Stimulated activated CD8-positive, alpha-beta memory T cell treated with anti-CD3 and anti-CD28 coated beads, Interleukin-7, amount 100 ng/mL, for 4 hours (primary cell): ENCODE results near the gene ARHGAP8.
A peak's percentile ranks its signal among the peaks of the same experiment; 100 is the strongest.

Experiments
- DNase-seq, 2 donors: peaks; one replicate each; pipeline ENCODE4 v3.0.0-alpha.2; 2020; ENCODE audit warnings: low read depth in 2 of 2

The ARHGAP8 gene

GRCh38 chr22:44752285-44753188 lies at the start of gene ARHGAP8:
Gene ARHGAP8, plus strand, starts transcription at chr22:44752575. Its CDS starts 33,953 bp downstream, at chr22:44786528.
- no peak for DNase-seq

DNA sequence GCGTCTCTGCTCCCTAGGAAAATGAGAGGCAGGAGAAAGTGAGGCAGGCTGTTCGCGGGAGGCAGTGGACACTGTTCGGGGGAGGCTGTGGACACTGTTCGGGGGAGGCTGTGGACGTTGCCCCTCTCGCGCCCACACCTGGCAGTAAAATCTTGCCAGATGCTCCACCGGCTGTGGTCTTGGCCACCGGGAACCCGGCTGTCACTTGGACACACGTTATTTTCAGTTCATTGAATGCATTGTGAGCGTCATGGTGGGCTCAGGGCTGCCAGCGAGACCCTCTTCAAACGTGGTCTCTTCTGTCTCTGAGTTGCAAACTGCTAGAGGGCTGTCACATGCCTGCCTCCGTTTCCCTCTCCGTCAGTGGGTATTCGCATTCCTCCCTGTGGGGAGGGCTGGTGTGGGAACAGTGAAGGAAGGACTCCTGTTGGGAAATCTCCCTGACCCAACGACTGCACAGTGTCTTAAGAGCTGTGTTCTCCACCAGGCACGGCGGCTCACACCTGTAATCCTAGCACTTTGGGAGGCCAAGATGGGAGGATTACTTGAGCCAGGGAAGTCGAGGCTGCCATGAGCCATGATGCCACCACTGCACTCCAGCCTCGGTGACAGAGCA lies 49.0 kb upstream of the ARHGAP8 start:
- no peak for DNase-seq

DNA sequence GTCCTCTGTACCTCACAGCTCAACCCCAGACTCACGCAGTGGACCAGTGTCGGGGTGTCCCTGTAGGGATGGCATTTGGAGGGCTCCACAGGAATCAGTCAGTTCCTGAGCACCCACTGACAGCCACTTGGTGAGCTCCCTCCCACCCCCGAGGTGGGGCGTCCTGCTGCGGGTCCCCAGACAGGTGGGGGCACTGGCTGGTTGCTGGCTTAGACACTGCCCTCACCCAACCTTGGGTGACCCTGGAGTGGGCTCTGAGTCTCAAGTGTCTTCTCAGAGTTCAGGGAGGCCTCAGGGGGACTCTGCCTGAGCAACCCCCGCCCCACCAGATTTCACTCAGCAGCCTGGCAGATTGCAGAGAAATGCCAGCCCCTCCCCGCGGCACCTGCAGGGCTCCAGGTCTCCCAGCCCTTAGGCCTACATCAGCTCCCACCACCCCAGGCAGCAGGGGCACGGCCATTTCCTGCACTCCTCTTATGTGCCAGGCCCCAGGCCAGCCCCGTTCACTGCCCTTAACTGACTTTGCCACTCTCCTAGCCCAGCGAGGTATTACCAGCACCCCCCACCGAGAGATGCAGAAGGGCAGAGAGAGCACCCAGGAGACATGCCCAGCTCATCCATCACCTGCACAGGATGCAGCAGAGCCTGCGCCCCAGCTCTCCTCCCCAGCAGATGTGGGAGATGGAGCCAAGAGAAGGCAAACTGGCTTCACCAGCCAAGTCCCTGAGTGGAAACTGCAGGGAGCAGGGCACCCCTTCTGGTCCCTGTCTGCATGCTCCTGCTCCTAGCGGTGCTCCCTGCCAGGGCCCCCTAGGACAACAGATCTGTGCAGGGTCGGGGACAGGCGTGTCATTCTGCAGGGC lies 48.0 kb upstream of the ARHGAP8 start:
- DNase-seq: no peak

- no peak for DNase-seq
Observed at GRCh38 chr22:44705022-44705297, 47.4 kb upstream of the ARHGAP8 start.

DNA sequence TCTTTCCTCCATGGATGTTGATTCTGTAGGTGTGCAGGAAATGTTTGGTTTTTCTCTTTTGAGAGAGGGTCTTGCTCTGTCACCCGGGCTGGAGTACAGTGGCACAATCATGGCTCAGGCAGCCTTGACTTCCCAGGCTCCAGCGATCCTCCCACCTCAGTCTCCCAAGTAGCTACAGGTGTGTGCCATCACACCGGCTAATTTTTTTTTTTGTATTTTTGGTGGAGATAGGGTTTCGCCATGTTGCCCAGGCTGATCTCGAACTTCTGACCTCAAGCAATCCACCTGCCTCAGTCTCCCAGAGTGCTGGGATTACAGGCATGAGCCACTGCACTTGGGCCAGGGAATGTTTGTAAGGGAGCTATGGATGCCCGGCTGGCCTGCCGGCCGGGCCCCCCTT lies 45.9 kb upstream of the ARHGAP8 start:
- no peak for DNase-seq

DNA sequence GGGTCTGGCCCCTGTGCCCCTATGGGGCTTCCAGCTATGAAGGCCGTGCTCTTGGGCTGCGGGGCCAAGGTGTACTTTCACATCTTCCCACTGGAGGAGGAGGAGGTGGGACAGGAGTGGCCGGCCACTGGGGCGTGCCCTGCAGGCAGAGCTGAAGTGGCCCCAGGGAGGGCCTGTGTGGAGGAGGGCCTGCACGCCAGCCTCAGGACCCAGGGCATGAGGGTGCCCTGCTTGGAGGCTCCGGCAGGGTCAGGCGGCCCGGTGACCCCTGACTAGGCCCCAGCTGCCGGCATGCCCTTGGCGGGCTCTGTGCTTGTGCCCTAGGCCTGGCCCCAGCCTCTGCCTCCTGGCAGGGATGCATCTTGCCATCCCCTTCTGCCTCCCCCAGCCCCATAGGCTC lies 45.2 kb upstream of the ARHGAP8 start:
- DNase-seq: no peak

GRCh38 chr22:44707752-44708151 lies 44.6 kb upstream of the ARHGAP8 start:
- DNase-seq: no peak

DNA sequence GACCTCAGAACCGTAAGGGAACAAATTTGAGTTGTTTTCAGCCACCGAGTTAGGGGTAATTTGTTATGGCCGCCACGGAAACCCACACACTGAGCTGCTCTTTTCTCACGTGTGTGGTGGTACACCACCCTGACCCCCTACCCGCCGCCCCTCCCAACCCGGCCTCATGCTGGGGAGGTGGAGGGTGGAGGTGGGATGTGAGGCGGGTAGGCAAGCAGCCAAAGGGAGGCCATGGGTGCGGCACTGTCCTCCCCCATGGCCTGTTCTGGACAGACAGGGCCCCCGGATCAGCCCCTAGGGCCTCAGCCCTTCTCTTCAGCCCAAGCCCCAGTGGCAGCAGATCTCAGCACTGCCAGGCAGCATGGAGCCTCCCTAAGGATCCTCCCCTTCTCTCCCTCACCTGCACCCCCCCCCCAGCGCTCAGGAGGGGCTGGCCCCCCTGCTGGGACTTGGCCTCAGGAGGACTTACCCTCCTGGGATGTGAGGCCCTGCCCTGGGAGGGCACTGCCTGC lies 42.4 kb upstream of the ARHGAP8 start:
- DNase-seq: peak; percentile 19 to 31

DNA sequence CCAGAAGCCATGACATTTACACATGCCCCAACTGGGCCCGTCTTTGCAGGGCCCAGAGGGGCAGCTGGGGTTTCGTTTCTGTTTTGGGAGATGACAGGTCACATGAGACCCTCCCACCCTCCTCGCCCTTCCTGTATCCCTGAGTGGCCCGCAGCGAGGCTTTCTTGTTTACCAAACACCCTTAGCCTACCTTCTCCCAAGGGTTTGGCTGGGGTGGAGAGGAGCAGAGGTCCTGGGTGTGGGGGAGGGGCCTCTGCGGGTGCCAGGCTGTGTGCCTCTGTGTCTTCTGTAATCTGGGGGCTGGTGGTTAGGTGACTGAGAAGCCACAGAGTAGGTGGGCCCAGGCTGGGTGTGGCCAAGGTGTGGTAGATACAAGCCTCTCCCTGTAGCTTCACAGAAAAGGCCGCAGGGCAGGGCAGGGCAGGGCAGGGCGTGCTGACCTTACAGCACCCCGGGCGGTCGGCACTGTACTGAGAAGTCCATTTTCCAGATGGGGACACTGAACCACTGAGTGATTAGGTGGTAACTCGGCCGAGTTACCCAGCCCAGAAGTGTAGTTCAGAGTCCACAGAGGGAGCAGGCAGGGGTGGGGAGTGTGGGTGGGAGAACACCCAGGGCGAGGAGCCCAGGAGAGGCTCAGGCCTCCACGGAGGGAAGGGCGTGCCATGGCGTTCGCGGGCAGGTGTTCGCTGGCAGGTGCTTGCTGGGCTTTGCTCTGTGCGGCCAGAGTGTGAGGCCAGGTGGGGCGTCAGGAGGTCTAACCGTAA lies 41.7 kb upstream of the ARHGAP8 start:
- DNase-seq: peak; percentile 30 to 54

GRCh38 chr22:44711241-44711560 lies 41.2 kb upstream of the ARHGAP8 start:
- DNase-seq: no peak

- no peak for DNase-seq
Observed at GRCh38 chr22:44711690-44712555, 40.5 kb upstream of the ARHGAP8 start.

GRCh38 chr22:44712962-44713361 lies 39.4 kb upstream of the ARHGAP8 start:
- no peak for DNase-seq

GRCh38 chr22:44714703-44715350 lies 37.5 kb upstream of the ARHGAP8 start:
- DNase-seq: no peak

- DNase-seq: no peak
Observed at GRCh38 chr22:44718418-44718817, 34.0 kb upstream of the ARHGAP8 start.

DNA sequence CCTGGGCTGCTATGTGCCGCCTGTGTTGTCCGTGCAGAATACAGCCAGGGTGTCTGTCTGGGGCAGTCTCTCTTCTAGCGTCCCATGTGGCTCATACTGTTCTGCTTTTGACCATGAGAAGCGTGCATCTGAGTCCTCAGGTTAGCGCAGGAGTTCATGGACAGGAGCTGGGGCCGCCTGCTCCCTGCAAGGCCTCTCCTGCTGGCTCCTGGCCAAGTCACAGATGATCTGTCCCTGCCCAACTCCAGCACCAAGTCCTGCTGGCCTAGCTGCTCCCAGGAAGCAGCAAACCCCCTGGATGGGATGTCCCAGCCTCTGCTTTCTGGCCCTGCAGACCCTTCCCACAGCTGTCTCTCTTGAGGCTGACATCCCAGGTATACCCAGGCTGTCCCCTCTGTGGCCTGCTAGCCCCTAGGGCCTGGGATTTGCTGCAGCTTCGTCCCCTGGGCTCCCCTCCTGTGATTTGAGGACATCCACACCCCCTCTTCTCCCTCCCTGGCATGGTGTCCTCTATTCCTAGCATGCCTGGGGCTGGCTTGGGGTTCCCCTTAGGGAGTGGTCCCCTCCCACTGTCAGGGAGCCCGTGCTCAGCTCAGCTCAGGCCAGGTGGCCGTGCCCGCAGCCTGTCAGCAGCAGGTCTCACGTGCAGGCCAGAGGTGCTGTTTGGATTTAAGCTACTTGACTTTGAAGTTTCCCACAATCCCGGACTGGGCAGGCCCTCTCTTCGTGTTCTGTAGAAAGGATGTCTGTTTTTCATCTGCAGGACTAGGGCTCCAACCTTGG lies 32.6 kb upstream of the ARHGAP8 start:
- no peak for DNase-seq

GRCh38 chr22:44721213-44721612 lies 31.2 kb upstream of the ARHGAP8 start:
- no peak for DNase-seq

GRCh38 chr22:44722611-44723010 lies 29.8 kb upstream of the ARHGAP8 start:
- no peak for DNase-seq

- DNase-seq: no peak
Observed at GRCh38 chr22:44723801-44724200, 28.6 kb upstream of the ARHGAP8 start.

GRCh38 chr22:44724416-44724815 lies 28.0 kb upstream of the ARHGAP8 start:
- DNase-seq: no peak
